Kidney epithelial cell (primary cell): Measurements from ENCODE around the gene ZNF423. TPM values are rescaled to one million over a fixed set of nuclear protein-coding genes. Genes with fewer than 3 reads are reported as not detected.

Experiments used
- DNase-seq: peaks from one replicate; pipeline ENCODE4 v3.0.0-alpha.2; 2010; ENCODE audit warnings: low read depth
- H3K27me3 ChIP-seq: 2 replicates; pipeline ENCODE4 v1.6.0; 2011; ENCODE audit warnings: low read length; ENCODE audit not compliant: control insufficient read depth, insufficient read depth
- H3K36me3 ChIP-seq: 2 replicates; pipeline ENCODE4 v1.5.1; 2011; ENCODE audit warnings: low read length; ENCODE audit not compliant: control insufficient read depth, insufficient read depth
- H3K4me3 ChIP-seq: 2 replicates; pipeline ENCODE4 v1.5.1; 2011; ENCODE audit warnings: low read depth, mild to moderate bottlenecking, control low read depth, low read length
- total RNA-seq: library from RNA; depleted of rRNA; stranded (reverse); fragments of >200 nt; gene quantifications from 2 replicates; pipeline ENCODE4 v1.2.3, GENCODE V29; 2015
- TF ChIP-seq, protein P1 (sequence below): IDR thresholded peaks from 2 replicates; pipeline ENCODE4 v1.5.1; 2011; ENCODE audit warnings: mild to moderate bottlenecking, moderate library complexity, low read length, control low read depth, inconsistent platforms; ENCODE audit not compliant: insufficient read depth, poor library complexity, severe bottlenecking

The ZNF423 gene
- total RNA-seq, 1 donor from 2014 or later: 3.6 TPM

DNA sequence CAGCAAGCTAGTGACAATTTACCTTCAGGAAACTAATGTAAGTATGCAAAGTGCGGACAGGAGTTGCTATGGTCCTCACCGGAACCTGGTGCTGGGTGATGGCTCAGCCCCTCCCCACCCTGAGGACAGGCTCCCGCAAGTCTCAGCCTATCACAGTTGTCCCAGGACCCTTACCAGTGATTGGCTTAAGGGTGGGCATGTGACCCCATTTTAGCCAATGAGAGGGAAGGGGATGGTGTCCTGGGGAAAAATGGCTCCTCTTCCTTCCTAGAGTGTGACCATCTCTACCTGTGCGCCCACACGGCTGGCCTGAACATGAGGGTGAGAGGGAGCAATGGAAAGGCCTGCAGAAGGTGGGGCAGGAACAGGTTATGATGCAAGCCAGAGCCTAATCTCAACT is 401.9 kb downstream of the ZNF423 start:
- no peak for DNase-seq
- no peaks in the 10 kb centered on the region for H3K27me3 ChIP-seq
- no peaks in the 10 kb centered on the region for H3K36me3 ChIP-seq
- no peak overlapping the region for H3K4me3 ChIP-seq
- TF ChIP-seq, protein P1, sequence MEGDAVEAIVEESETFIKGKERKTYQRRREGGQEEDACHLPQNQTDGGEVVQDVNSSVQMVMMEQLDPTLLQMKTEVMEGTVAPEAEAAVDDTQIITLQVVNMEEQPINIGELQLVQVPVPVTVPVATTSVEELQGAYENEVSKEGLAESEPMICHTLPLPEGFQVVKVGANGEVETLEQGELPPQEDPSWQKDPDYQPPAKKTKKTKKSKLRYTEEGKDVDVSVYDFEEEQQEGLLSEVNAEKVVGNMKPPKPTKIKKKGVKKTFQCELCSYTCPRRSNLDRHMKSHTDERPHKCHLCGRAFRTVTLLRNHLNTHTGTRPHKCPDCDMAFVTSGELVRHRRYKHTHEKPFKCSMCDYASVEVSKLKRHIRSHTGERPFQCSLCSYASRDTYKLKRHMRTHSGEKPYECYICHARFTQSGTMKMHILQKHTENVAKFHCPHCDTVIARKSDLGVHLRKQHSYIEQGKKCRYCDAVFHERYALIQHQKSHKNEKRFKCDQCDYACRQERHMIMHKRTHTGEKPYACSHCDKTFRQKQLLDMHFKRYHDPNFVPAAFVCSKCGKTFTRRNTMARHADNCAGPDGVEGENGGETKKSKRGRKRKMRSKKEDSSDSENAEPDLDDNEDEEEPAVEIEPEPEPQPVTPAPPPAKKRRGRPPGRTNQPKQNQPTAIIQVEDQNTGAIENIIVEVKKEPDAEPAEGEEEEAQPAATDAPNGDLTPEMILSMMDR: no peak

DNA sequence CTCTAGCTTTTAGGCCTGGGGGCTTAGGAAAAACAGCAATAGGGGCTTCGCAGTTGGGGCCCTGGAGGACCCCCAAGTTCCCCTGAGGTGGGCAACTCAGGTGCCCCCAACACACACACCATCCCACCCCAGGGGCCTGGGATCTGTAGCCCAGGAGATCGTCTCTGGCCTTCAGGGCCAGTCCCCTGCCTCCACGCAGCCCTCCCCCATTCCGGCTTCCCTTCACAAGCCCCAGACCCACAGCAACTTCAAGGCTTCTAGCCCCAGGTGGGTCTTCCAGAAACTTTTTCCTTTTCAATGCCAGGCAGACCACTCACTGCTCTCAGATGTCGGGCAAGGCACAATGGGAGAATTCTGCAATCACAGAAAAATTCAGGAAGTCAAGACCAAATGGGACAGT is 402.9 kb downstream of the ZNF423 start:
- Histone ChIP-seq H3K4me3 (no peak overlapping the region), H3K36me3 (no peaks in the 10 kb centered on the region), H3K27me3 (no peaks in the 10 kb centered on the region)
- no peak for DNase-seq
- TF ChIP-seq, protein P1: no peak

DNA sequence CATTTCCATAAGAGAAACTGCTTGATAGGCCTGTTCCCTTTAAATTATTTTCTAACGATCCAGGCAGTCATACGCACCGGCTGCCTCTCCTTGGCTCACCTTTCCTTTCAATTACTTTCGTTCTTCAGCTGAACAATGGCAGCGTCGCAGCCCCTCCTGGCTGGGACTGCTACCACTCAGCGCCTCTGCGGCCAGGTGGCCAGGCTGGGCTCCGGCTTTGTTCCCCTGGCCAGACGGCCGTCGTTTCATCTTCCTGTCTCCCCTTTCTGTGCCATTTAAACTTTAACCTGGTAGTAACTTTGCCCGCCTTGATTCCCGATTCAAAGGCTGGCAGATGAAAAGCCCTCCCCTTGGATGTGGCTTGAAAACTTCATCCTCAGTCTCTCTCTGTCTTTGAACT is 403.3 kb downstream of the ZNF423 start:
- Histone ChIP-seq H3K36me3 (no peaks in the 10 kb centered on the region), H3K4me3 (no peak overlapping the region), H3K27me3 (no peaks in the 10 kb centered on the region)
- TF ChIP-seq, protein P1: no peak
- DNase-seq: no peak

DNA sequence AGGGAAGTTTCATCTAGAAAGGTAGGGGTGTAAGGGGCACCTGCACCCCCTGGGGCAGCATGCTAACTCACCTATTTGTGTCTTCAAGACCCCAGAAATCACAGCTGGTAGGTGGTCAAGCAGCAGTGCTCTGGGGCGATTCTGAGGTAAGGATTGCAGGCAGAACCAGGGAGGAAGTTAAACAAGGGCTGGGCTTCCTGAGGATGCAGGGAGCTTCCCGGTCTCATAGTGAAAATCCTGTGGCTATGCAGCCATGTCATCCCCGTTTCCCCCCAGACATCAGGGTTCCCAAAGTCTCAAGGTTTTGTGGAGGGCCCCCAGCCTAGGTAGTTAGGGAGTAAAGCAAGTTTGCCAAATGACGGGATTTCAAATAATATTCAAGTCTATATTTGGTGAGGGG is 403.8 kb downstream of the ZNF423 start:
- Histone ChIP-seq H3K27me3 (no peaks in the 10 kb centered on the region), H3K4me3 (no peak overlapping the region), H3K36me3 (no peaks in the 10 kb centered on the region)
- TF ChIP-seq, protein P1: no peak
- no peak for DNase-seq

DNA sequence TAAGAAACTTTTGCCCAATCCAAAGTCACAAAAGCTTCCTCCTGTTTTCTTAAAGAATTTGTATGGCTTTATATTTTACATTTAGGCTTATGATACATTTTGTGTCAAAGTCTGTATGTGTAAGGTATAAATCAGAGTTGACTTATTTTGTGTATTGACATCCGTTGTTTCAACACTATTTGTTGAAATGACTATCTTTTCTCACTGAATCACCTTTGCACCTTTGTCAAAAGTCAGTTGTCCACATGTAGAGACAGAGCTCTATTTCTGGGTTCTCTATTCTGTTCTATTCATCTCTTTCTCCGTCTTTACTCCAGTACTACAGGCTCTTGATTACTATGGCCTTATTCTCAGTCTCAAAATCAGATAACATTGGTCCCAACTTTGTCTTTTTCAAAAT is 409.1 kb downstream of the ZNF423 start:
- H3K4me3 ChIP-seq: no peak overlapping the region
- DNase-seq: no peak
- TF ChIP-seq, protein P1: no peak
- peaks cover 6% of the 10 kb centered on the region for H3K27me3 ChIP-seq
- no peaks in the 10 kb centered on the region for H3K36me3 ChIP-seq

DNA sequence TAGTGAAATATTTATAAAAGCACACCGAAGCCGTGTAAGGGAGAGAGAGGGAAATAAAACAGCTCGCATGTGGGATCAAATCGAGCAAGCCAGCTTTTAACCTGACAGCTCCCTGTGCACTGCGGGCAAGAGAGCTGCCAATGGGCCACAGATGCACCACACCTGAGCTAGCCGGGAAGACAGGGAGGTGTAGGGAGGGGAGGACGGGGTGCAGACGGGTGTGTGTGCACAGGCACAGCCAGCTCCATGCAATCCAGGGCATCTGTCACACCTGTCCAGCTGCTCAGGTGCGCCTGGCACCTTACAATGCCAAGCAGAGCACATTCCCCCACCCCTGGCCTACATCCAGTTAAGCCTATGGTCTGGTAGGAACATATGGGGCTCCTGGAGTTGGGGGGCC is 412.3 kb downstream of the ZNF423 start:
- no peaks in the 10 kb centered on the region for H3K36me3 ChIP-seq
- no peak for DNase-seq
- TF ChIP-seq, protein P1: no peak
- no peak overlapping the region for H3K4me3 ChIP-seq
- peaks cover 10% of the 10 kb centered on the region for H3K27me3 ChIP-seq
